GM10266 (cell line): ENCODE measurements around the gene MAP3K8.

Source experiments
- DNase-seq: peaks from one replicate; pipeline ENCODE4 v3.0.0; 2012; ENCODE audit errors: extremely low spot score
- CTCF ChIP-seq: IDR thresholded peaks from 2 replicates; pipeline ENCODE4 v1.5.1; 2012; ENCODE audit warnings: mild to moderate bottlenecking, low read depth; ENCODE audit not compliant: control insufficient read depth, insufficient read depth; ENCODE audit errors: missing control alignments

The MAP3K8 gene

DNA sequence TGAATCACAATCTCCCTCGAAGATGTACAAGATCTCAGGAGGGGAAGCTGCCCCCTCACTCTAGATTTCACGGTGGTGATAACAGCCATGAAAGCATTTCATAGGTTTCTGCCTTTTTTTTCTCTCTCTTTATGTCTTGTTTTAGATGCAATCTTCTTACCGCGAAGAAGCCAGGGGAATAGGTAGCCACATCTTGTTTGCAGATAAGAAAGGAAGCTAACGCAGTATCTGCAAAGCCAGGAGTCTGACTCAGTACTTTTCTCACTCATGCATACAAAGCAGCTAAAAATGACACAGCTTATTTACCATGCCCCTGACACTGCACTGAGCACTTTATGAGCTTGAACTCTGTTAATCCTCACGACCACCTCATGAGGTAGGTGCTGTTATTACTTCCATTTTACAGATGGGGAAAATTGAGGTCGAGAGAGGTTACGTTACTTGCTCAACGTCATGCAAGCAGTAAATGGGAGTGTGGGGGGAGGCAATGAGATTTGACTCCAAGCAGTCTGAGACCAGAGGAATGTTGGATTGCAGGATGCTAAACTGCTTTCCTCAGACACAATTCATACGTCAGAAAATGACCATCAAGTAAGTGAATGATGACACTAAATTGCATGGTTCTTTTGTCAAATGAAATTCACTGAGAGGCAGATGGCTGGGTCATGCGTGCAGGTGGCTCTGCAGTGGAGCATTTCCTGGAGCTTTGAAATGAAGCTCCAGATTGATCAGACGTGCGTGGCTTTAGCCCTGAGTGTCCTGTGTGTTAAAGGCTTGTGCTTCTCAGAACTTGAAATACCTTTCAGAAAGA, 3.3 kb downstream of the MAP3K8 start:
- TF ChIP-seq CTCF, result no peak
- no peak for DNase-seq

DNA sequence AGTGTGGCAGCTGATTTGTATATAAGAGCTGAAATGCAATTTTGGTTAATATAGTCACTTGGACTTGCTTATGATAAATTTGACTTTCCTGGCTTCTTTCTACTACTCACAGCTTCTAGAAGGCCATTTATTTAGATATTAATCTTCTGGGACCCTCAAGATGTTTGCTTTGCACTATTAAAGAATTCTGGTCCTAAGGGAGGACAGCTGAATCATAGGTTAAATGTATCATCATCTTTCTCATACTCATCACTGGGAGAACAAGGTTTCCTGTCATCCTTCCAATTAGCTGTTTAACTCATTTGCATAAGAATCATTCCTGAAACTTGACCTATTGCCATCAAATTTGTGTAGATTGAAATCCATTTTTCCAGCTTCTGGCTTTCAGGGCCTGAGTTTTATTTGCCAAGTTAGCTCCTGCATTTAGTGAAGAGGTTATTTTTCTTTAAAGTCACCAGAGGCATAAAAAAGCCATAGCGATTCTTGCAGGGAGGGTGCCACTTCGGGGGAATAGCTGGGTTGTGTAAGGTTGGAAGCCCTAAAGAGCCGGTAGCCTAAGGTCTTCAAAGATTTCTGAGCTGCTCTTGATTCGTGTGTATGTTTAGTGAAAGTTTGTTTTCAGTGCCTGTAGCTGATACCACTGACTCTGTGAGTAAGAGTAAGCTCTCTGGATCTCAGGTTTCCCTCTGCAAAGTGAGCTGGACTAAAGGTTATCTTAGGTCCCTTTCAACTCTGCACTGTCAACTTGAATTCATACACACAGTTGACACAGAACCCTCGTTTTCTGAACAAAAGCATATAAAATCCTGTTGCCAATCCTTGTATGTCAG, 4.3 kb downstream of the MAP3K8 start:
- TF ChIP-seq CTCF, result no peak
- DNase-seq, result no peak

DNA sequence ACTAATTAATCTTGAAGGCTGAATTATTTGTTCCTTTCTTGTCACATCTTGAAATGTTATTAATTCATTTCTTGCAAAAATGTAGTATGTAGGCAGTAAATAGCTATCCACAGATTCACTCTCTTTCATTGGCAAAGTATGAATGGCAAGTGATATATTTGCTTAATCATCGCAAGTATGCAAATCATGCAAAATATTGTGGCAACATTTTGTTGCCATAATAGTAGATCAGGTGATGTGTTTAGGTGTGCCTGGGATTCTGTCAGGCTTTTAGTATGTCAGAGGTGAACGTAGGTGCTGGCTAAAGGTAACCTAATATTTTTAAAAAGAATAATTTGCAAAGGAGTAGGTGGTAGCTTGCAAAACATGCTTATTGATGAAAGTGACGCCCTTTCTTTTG, 5.9 kb downstream of the MAP3K8 start:
- no peak for DNase-seq
- TF ChIP-seq CTCF, result no peak

DNA sequence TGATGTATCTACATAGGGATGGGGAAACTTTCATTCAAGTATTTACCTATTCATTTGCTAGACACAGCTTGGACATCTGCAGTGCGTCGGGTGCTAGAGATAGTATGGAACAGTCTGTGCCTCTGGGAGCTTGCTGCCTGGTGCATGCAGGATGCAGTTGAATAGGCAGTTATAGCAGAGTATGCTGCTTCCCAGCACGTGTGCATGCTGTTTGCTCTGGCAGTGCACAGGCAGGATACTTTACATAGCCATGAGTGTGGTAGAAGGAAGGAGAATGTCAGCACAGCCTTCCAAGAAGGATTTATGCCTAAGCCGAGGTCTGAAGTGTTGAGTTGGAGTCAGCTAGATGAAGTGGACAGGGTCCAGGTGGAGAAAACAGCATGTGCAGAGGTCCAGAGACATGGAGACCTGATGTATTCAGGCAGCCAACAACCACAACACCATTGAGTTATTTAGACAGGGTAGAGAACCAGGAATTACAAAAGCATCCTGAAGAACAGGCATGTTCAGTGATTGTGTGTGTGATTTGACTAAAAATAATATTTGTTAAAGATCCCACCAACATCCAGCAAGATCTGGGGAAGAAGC, 8.1 kb downstream of the MAP3K8 start:
- TF ChIP-seq CTCF, result no peak
- DNase-seq, result no peak

GRCh38 chr10:30443049-30443448, 9.1 kb downstream of the MAP3K8 start:
- no peak for DNase-seq
- no peak for TF ChIP-seq CTCF

DNA sequence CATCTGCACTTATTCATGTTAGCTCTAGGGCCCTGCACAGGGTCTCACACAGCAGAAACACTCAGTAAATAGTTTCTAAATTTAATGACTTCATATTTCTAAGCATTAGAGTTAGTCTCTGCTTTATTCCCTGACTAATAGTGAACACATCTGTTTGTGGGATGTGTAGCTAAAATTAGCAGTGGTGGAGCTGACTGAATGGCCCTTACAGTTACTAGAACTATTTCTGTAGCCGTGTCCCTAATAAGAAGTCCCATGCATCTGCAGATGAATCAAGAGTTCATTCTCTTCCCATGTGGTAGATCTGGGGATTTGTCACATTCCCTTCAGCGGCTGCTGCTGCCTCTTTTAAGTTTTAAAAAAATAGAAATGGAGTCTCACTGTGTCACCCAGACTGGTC, 11.7 kb downstream of the MAP3K8 start:
- DNase-seq, result no peak
- TF ChIP-seq CTCF, result no peak
